Muscle layer of duodenum (tissue), 2 donors: ENCODE results near the gene UBALD1.

Experiments
- H3K27ac ChIP-seq: one replicate; pipeline ENCODE4 v1.7.0; 2013; ENCODE audit warnings: mild to moderate bottlenecking, low read length
- H3K27me3 ChIP-seq: one replicate; pipeline ENCODE4 v1.7.0; 2013; ENCODE audit warnings: low read depth, mild to moderate bottlenecking, control low read depth, low read length
- H3K36me3 ChIP-seq, 2 donors: one replicate each; pipeline ENCODE4 v1.7.0; 2013; ENCODE audit warnings: low read length in 2 of 2, control low read depth in 1 of 2, mild to moderate bottlenecking in 1 of 2; ENCODE audit not compliant: insufficient read depth in 2 of 2, control insufficient read depth in 1 of 2
- H3K4me1 ChIP-seq, 2 donors: one replicate each; pipeline ENCODE4 v1.7.0; 2013; ENCODE audit warnings: low read length in 2 of 2, mild to moderate bottlenecking in 2 of 2, control low read depth in 1 of 2, moderate library complexity in 1 of 2; ENCODE audit not compliant: insufficient read depth in 2 of 2, control insufficient read depth in 1 of 2
- H3K4me3 ChIP-seq, 2 donors: one replicate each; pipeline ENCODE4 v1.7.0; 2013; ENCODE audit warnings: low read length in 2 of 2, low read depth in 1 of 2, mild to moderate bottlenecking in 1 of 2
- H3K9me3 ChIP-seq, 2 donors: one replicate each; pipeline ENCODE4 v1.7.0; 2013; ENCODE audit warnings: low read length in 2 of 2, control low read depth in 1 of 2, mild to moderate bottlenecking in 1 of 2; ENCODE audit not compliant: control insufficient read depth in 1 of 2
- donor health status: healthy.

UBALD1 gene

DNA sequence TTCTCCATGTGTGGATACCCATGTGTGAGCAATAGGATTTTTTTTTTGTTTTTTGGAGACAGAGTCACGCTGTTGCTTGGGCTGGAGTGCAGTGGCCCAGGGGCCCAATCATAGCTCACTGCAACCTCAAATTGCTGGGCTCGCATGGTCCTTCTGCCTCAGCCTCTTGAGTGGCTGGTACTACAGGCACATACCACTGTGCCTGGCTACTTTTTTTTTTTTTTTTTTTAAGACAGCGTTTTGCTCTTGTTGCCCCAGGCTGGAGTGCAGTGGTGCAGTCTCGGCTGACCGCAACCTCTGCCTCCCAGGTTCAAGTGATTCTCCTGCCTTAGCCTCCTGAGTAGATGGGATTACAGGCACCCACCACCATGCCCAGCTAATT lies 26.6 kb upstream of the UBALD1 start:
- no peak overlapping the region for H3K27ac ChIP-seq
- peaks cover 6 to 14% of the 10 kb centered on the region in 2 donors for H3K36me3 ChIP-seq
- H3K27me3 ChIP-seq: no peaks in the 10 kb centered on the region
- no peaks in the 10 kb centered on the region for H3K9me3 ChIP-seq
- peaks cover 0 to 8% of the 10 kb centered on the region in 2 donors for H3K4me1 ChIP-seq
- no peak overlapping the region for H3K4me3 ChIP-seq

DNA sequence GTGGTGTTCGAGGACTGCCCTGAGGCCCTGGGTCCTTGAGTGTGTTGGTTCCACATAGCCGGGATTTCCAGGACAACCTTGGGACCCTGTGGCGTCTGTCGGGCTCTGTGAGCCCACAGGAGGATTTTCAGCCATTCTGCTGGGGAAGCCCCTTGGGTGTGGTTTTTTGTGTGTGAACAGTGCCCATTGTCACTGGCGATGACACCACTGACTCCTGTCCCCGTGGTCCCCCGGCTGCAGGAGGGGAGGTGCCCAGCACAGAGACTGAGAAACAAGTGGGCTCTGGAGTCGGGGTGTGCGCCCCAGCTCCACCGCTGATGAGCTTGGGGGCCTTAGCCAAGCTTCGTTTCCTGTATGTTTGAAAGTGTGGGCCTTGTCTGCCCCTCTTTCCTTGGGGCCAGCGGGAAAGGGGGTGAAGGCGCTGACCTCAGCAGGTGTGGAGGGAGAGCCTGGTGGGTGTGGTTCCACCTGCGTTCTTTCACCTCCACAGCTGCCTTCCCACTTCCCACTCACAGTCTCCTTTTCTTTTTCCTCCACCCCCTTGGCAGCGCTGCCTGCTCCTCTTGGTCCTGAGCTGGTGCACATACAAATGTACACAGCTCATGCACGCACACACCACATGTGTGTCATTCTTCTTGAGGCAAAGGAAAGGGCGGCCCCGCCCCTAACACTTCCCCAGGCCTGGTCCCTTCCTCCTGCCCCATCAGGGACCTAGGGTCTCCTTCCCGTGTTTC lies 26.1 kb upstream of the UBALD1 start:
- Histone ChIP-seq H3K4me1 (peaks cover 0 to 10% of the 10 kb centered on the region in 2 donors), H3K27ac (no peak overlapping the region), H3K4me3 (no peak overlapping the region), H3K9me3 (no peaks in the 10 kb centered on the region), H3K27me3 (no peaks in the 10 kb centered on the region), H3K36me3 (peaks cover 6 to 13% of the 10 kb centered on the region in 2 donors)

DNA sequence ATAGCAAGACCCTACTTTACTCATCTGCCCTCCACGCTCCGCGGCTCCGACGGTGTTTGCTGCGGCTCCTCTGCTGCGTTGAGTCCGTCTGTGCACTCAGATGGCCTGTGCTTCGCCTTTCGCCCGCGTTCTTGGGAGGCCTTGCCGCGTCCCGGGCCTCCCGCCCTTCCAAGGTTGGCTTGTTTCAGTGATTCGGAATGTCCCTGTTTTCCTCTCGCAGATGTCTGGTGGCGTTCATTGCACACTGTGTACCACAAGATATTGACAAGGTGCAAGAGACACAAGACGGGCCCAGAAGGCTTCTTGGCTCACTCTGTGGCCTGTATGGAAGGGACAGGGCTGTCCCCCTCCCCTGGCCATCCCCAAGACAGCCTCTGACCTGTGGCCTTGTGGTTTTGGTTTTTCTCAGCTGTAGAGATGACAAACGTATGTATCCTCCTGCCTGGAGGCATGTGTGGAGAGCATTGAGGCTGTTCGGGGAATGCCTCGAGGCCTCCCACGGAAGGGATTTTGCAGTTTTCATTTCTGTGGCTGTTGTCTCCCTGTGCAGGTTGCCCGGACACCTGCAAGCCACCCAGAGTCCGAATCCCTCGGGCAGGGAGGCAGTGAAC lies 25.3 kb upstream of the UBALD1 start:
- Histone ChIP-seq H3K27me3 (no peaks in the 10 kb centered on the region), H3K36me3 (peaks cover under 1 to 6% of the 10 kb centered on the region in 2 donors), H3K27ac (no peak overlapping the region), H3K4me3 (no peak overlapping the region), H3K9me3 (no peaks in the 10 kb centered on the region), H3K4me1 (peaks cover 0 to 10% of the 10 kb centered on the region in 2 donors)

GRCh38 chr16:4637501-4638166 lies 22.9 kb upstream of the UBALD1 start:
- H3K27me3 ChIP-seq: no peaks in the 10 kb centered on the region
- no peak overlapping the region for H3K27ac ChIP-seq
- peaks cover 6 to 10% of the 10 kb centered on the region in 2 donors for H3K36me3 ChIP-seq
- H3K4me3 ChIP-seq: no peak overlapping the region
- H3K9me3 ChIP-seq: no peaks in the 10 kb centered on the region
- peaks cover 0 to 10% of the 10 kb centered on the region in 2 donors for H3K4me1 ChIP-seq

GRCh38 chr16:4636196-4636595 lies 21.5 kb upstream of the UBALD1 start:
- Histone ChIP-seq H3K27me3 (no peaks in the 10 kb centered on the region), H3K4me1 (peaks cover 0 to 10% of the 10 kb centered on the region in 2 donors), H3K9me3 (peaks cover 0 to 3% of the 10 kb centered on the region in 2 donors), H3K27ac (no peak overlapping the region), H3K4me3 (no peak overlapping the region), H3K36me3 (peaks cover 6 to 10% of the 10 kb centered on the region in 2 donors)

DNA sequence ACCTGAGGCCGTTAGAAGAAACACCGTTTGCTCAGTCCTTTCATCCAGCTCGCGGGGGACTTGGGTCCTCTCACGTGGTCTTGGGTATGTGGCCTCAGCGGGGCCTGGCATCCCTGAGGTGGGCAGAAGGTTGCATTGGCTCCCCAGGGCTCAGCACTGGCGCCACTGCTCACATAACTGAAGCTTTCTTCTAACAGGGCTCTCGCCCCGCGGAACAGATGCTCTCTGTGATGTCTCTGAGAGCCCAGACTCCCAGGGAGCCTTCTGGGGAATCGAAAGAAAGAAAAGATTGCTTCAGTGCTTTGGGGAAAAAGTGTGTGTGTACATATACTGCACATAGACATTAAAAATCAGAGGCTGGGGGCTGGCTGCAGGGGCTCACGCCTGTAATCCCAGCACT lies 20.1 kb upstream of the UBALD1 start:
- no peak overlapping the region for H3K27ac ChIP-seq
- peaks cover 0 to 3% of the 10 kb centered on the region in 2 donors for H3K4me1 ChIP-seq
- no peak overlapping the region for H3K4me3 ChIP-seq
- H3K36me3 ChIP-seq: peaks cover 5 to 6% of the 10 kb centered on the region in 2 donors
- peaks cover 0 to 4% of the 10 kb centered on the region in 2 donors for H3K9me3 ChIP-seq
- H3K27me3 ChIP-seq: no peaks in the 10 kb centered on the region

GRCh38 chr16:4633910-4634635 lies 19.4 kb upstream of the UBALD1 start:
- H3K27me3 ChIP-seq: no peaks in the 10 kb centered on the region
- peaks cover 0 to 4% of the 10 kb centered on the region in 2 donors for H3K9me3 ChIP-seq
- H3K4me1 ChIP-seq: peaks cover 0 to 3% of the 10 kb centered on the region in 2 donors
- H3K4me3 ChIP-seq: no peak overlapping the region
- H3K27ac ChIP-seq: no peak overlapping the region
- H3K36me3 ChIP-seq: peaks cover 4 to 6% of the 10 kb centered on the region in 2 donors

DNA sequence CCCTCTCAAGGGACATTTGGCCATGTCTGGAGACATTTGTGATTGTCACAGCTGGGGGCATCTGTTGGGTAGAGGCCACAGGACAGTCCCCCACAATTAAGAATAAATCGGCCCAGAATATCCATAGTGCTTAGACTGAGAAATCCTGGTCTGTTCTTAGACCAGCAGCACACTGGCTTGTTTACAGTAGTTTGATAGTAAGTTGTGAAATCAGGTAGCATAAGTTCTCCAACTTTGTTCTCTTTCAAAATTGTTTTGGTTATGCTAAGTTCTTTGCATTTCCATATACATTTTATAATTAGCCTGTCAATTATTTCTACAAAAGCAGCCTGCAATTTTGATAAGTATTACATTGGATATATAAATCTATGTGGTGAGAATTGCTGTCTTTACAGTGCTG lies 16.8 kb upstream of the UBALD1 start:
- Histone ChIP-seq H3K9me3 (peaks cover 0 to 4% of the 10 kb centered on the region in 2 donors), H3K27ac (no peak overlapping the region), H3K36me3 (peaks cover 4 to 6% of the 10 kb centered on the region in 2 donors), H3K4me1 (peaks cover 0 to 13% of the 10 kb centered on the region in 2 donors), H3K4me3 (no peak overlapping the region), H3K27me3 (no peaks in the 10 kb centered on the region)

DNA sequence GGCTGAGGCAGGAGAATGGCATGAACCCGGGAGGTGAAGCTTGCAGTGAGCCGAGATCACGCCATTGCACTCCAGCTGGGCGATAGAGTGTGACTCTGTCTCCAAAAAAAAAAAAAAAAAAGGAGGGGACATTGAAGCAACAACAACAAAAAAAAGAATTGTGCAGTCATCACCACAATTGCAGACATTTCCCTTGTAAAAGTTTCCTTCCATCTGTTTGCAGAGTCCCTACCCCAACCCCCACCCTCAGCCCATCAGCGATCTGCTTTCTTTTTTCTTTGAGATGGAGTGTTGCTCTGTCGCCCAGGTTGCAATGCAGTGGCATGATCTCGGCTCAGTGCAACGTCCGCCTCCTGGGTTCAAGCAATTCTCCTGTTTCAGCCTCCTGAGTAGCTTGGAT lies 13.6 kb upstream of the UBALD1 start:
- Histone ChIP-seq H3K36me3 (peaks cover 0 to 3% of the 10 kb centered on the region in 2 donors), H3K9me3 (peaks cover 0 to 4% of the 10 kb centered on the region in 2 donors), H3K27ac (no peak overlapping the region), H3K4me3 (no peak overlapping the region), H3K27me3 (no peaks in the 10 kb centered on the region), H3K4me1 (peaks cover 0 to 24% of the 10 kb centered on the region in 2 donors)

GRCh38 chr16:4626396-4626795 lies 11.7 kb upstream of the UBALD1 start:
- peaks cover 0 to 2% of the 10 kb centered on the region in 2 donors for H3K9me3 ChIP-seq
- H3K27ac ChIP-seq: no peak overlapping the region
- peaks cover 0 to 3% of the 10 kb centered on the region in 2 donors for H3K36me3 ChIP-seq
- H3K4me1 ChIP-seq: peaks cover 0 to 24% of the 10 kb centered on the region in 2 donors
- no peaks in the 10 kb centered on the region for H3K27me3 ChIP-seq
- peak overlapping the region; percentile 79 to 98 for H3K4me3 ChIP-seq
